HG02938 (cell line): ENCODE data around the gene CARD16.
A peak's percentile ranks its signal among the peaks of the same experiment; 100 is the strongest.

ENCODE experiments used
- ATAC-seq: cut with Tn5 transposase; IDR thresholded peaks from one replicate; pipeline ENCODE4 v1.9.1; 2021; ENCODE audit warnings: mild to moderate bottlenecking, moderate library complexity; ENCODE audit not compliant: unreplicated experiment

Gene CARD16

GRCh38 chr11:105051559-105051958, 6.4 kb upstream of the CARD16 start:
- no peak for ATAC-seq

GRCh38 chr11:105049481-105049880, 4.3 kb upstream of the CARD16 start:
- no peak for ATAC-seq

GRCh38 chr11:105046898-105047579, 1.9 kb upstream of the CARD16 start:
- ATAC-seq: no peak

- ATAC-seq: no peak
Observed at GRCh38 chr11:105045676-105046296, 651 bp upstream of the CARD16 start.

GRCh38 chr11:105042178-105042577, 3.0 kb downstream of the CARD16 start:
- no peak for ATAC-seq

- no peak for ATAC-seq
Observed at GRCh38 chr11:105040703-105041102, 4.4 kb downstream of the CARD16 start.

- ATAC-seq: peak; percentile 87
Observed at GRCh38 chr11:105034813-105035620, 10.1 kb downstream of the CARD16 start, which contains the start of gene CASP1. CASP1 (minus strand) TSS chr11:105035144; CDS start chr11:105035113, 31 bp downstream.

GRCh38 chr11:105034388-105034787, 10.7 kb downstream of the CARD16 start:
- ATAC-seq: peak; percentile 4

GRCh38 chr11:105033781-105034180, 11.4 kb downstream of the CARD16 start:
- no peak for ATAC-seq

GRCh38 chr11:105033343-105033742, 11.8 kb downstream of the CARD16 start:
- no peak for ATAC-seq

- ATAC-seq: no peak
Observed at GRCh38 chr11:105032495-105032894, 12.6 kb downstream of the CARD16 start.

- no peak for ATAC-seq
Observed at GRCh38 chr11:105027678-105028077, 17.5 kb downstream of the CARD16 start.

- no peak for ATAC-seq
Observed at GRCh38 chr11:105024394-105024793, 20.7 kb downstream of the CARD16 start.

- no peak for ATAC-seq
Observed at GRCh38 chr11:105023003-105023402, 22.1 kb downstream of the CARD16 start, which contains the start of gene CASP5. CASP5 (minus strand) TSS chr11:105023168; CDS start chr11:105023136, 32 bp downstream.

- ATAC-seq: no peak
Observed at GRCh38 chr11:105022527-105022926, 22.6 kb downstream of the CARD16 start.

- no peak for ATAC-seq
Observed at GRCh38 chr11:105007463-105007862, 37.7 kb downstream of the CARD16 start.

GRCh38 chr11:105005451-105005845, 39.7 kb downstream of the CARD16 start:
- ATAC-seq: no peak

- ATAC-seq: no peak
Observed at GRCh38 chr11:105004021-105004420, 41.1 kb downstream of the CARD16 start.

- ATAC-seq: no peak
Observed at GRCh38 chr11:105003151-105003550, 42.0 kb downstream of the CARD16 start.

GRCh38 chr11:105000797-105001196, 44.3 kb downstream of the CARD16 start:
- ATAC-seq: peak; percentile 93

- ATAC-seq: no peak
Observed at GRCh38 chr11:105000167-105000566, 45.0 kb downstream of the CARD16 start.

- no peak for ATAC-seq
Observed at GRCh38 chr11:104999721-105000120, 45.4 kb downstream of the CARD16 start.
